Lower lobe of right lung (tissue), 2 donors: ENCODE results near the gene RLIM. TPM values are rescaled to one million over a fixed set of nuclear protein-coding genes. Genes with fewer than 3 reads are reported as not detected.

ENCODE experiments used
- ATAC-seq, 2 donors: fragments of 200-7000 bp; cut with Tn5 transposase; one replicate each; pipeline ENCODE4 v1.9.1; 2020 to 2022; ENCODE audit warnings: mild to moderate bottlenecking in 2 of 2, moderate library complexity in 2 of 2
- DNase-seq: peaks from one replicate; pipeline ENCODE4 v3.0.0-alpha.2; 2020
- H3K27ac ChIP-seq: fragments of 200-600 bp; one replicate; pipeline ENCODE4 v1.8.0; 2022
- H3K27me3 ChIP-seq: fragments of 200-600 bp; one replicate; pipeline ENCODE4 v1.8.0; 2022; ENCODE audit warnings: low read depth
- H3K36me3 ChIP-seq: fragments of 200-600 bp; one replicate; pipeline ENCODE4 v1.8.0; 2022; ENCODE audit warnings: mild to moderate bottlenecking
- H3K4me1 ChIP-seq: fragments of 200-600 bp; one replicate; pipeline ENCODE4 v1.8.0; 2022
- H3K4me3 ChIP-seq: fragments of 200-600 bp; one replicate; pipeline ENCODE4 v1.8.0; 2022; ENCODE audit warnings: mild to moderate bottlenecking
- H3K9me3 ChIP-seq: fragments of 200-600 bp; one replicate; pipeline ENCODE4 v1.8.0; 2022
- intact Hi-C: fragments of 100-400 bp; cut with DNase I; formaldehyde crosslinking; loops from one replicate; pipeline ENCODE4 v1.11.0; 2022
- total RNA-seq: library from RNA; stranded (reverse); fragmentation: NEBNext Ultra II Directional; extraction: Animal tissue kit (Norgen Biotek cat#: 25700); gene quantifications from one replicate; pipeline ENCODE4 v1.2.1, GENCODE V29; 2021
- TF ChIP-seq, protein P1 (sequence below): fragments of 200-600 bp; IDR thresholded peaks from one replicate; pipeline ENCODE4 v1.8.0; 2022; ENCODE audit warnings: antibody characterized with exemption, mild to moderate bottlenecking
- donor health status: DM: no; HTN: yes; CAD: no; lungs with severe emphysema.

Gene RLIM
- total RNA-seq, 1 donor from 2014 or later: 31.7 TPM

DNA sequence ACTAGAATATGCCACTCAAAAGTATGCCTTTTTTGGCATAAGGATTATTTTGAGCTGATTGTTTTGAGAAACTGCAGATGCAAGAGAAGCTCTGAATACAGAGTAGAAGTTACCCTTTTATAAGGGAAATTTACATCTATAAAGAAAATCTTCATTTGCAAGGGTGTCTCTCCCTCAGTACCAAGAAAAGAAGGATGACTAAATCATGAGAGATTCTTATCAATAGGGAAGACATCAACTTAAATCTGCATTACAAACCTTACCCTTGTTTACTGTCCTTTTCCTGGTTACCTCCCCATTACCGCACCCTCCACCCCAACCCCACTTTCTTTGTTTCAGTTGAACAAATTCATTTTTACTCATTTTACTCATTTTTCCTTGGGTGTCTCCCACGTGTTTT lies 62.5 kb downstream of the RLIM start:
- Histone ChIP-seq H3K4me1 (no peaks in the 10 kb centered on the region), H3K36me3 (no peaks in the 10 kb centered on the region), H3K4me3 (no peak overlapping the region), H3K27me3 (no peaks in the 10 kb centered on the region), H3K27ac (no peak overlapping the region), H3K9me3 (no peaks in the 10 kb centered on the region)
- ATAC-seq: no peak
- DNase-seq: no peak
- TF ChIP-seq, protein P1, sequence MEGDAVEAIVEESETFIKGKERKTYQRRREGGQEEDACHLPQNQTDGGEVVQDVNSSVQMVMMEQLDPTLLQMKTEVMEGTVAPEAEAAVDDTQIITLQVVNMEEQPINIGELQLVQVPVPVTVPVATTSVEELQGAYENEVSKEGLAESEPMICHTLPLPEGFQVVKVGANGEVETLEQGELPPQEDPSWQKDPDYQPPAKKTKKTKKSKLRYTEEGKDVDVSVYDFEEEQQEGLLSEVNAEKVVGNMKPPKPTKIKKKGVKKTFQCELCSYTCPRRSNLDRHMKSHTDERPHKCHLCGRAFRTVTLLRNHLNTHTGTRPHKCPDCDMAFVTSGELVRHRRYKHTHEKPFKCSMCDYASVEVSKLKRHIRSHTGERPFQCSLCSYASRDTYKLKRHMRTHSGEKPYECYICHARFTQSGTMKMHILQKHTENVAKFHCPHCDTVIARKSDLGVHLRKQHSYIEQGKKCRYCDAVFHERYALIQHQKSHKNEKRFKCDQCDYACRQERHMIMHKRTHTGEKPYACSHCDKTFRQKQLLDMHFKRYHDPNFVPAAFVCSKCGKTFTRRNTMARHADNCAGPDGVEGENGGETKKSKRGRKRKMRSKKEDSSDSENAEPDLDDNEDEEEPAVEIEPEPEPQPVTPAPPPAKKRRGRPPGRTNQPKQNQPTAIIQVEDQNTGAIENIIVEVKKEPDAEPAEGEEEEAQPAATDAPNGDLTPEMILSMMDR: no peak
- intact Hi-C loops: loop anchor here (10.0 kb wide), 1 partner anchor 167 kb away; no protein-coding TSS in a partner anchor

GRCh38 chrX:74550295-74550802 lies 64.1 kb downstream of the RLIM start:
- DNase-seq: peak; percentile 89
- Histone ChIP-seq H3K4me3 (no peak overlapping the region), H3K4me1 (no peaks in the 10 kb centered on the region), H3K27me3 (no peaks in the 10 kb centered on the region), H3K9me3 (no peaks in the 10 kb centered on the region), H3K27ac (no peak overlapping the region), H3K36me3 (no peaks in the 10 kb centered on the region)
- intact Hi-C loops: loop anchor here (10.0 kb wide), 1 partner anchor 166 kb away; no protein-coding TSS in a partner anchor
- TF ChIP-seq, protein P1: peak; percentile 89
- ATAC-seq: peak; percentile 95 to 98

DNA sequence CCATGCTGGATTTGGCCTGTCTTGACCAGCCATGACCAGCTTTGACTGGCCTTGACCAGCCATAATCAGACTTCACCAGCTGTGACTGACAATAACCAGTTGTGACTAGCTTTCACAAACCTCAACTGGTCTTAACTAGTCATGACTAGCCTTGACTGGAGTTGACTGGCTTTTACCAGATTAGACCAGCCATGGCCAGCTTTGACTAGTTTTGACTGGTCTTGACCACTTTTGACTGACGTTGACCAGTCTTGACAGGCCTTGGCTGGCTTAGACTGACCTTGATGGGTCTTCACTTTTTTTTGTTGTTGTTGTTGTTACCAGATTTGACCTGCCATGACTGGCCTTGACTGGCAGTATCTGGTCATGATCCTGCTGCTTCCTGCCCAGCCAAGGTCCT lies 67.4 kb downstream of the RLIM start:
- TF ChIP-seq, protein P1: no peak
- H3K9me3 ChIP-seq: no peaks in the 10 kb centered on the region
- H3K27ac ChIP-seq: no peak overlapping the region
- no peak for ATAC-seq
- no peaks in the 10 kb centered on the region for H3K27me3 ChIP-seq
- intact Hi-C loops: no loop called here
- no peak for DNase-seq
- no peak overlapping the region for H3K4me3 ChIP-seq
- no peaks in the 10 kb centered on the region for H3K36me3 ChIP-seq
- H3K4me1 ChIP-seq: no peaks in the 10 kb centered on the region

- Histone ChIP-seq H3K27ac (no peak overlapping the region), H3K4me1 (no peaks in the 10 kb centered on the region), H3K36me3 (no peaks in the 10 kb centered on the region), H3K4me3 (no peak overlapping the region), H3K9me3 (no peaks in the 10 kb centered on the region), H3K27me3 (no peaks in the 10 kb centered on the region)
- TF ChIP-seq, protein P1: no peak
- ATAC-seq (no peak), DNase-seq (no peak)
- intact Hi-C loops: no loop called here
Observed at GRCh38 chrX:74545880-74546523, 68.4 kb downstream of the RLIM start.

- intact Hi-C loops: no loop called here
- DNase-seq (no peak), ATAC-seq (no peak)
- Histone ChIP-seq H3K9me3 (no peaks in the 10 kb centered on the region), H3K27ac (no peak overlapping the region), H3K36me3 (no peaks in the 10 kb centered on the region), H3K4me1 (no peaks in the 10 kb centered on the region), H3K27me3 (no peaks in the 10 kb centered on the region), H3K4me3 (no peak overlapping the region)
- TF ChIP-seq, protein P1: no peak
Observed at GRCh38 chrX:74540635-74541249, 73.7 kb downstream of the RLIM start.
